ENCODE measurements around the gene TNRC6C.

- no peak for TF ChIP-seq CTCF (IDR thresholded peaks at IDR 0.05; ENCODE audit: poor library complexity)
- no peak for TF ChIP-seq EZH2phosphoT487 (IDR thresholded peaks at IDR 0.05; ENCODE audit: low read depth, severe bottlenecking, unreplicated experiment)
- no peak for TF ChIP-seq EZH2 (IDR thresholded peaks at IDR 0.05; ENCODE audit: borderline replicate concordance)
Observed at GRCh38 chr17:78143214-78144146, 185.0 kb downstream of the TNRC6C start.

Data from hepatocyte (in vitro differentiated cells).